SK-N-SH (cell line): ENCODE measurements around the gene RTCA. TPM values are rescaled to one million over a fixed set of nuclear protein-coding genes. Genes with fewer than 3 reads are reported as not detected.
"Not testable (repeated sequence)": the region's sequence is repeated elsewhere in the genome, so short reads cannot be mapped to it uniquely, and the experiment has no call there.

Source experiments
- CTCF ChIA-PET: fragments of 300-600, 350-600 bp; formaldehyde crosslinking; extraction: SDS; loops from one replicate; lab custom pipeline; 2021; lab: Yijun Ruan, JAX
- POLR2A ChIA-PET: fragments of 350-600 bp; sonication (Branson Sonifier 250); formaldehyde crosslinking; extraction: SDS; loops from one replicate; lab custom pipeline; 2020; ENCODE audit warnings: antibody characterized with exemption, inconsistent platforms; lab: Yijun Ruan, JAX
- DNase-seq: peaks from one replicate; pipeline ENCODE4 v3.0.0; 2012
- H2AFZ ChIP-seq: fragments of 200-600 bp; sonication (generic); 2 replicates; pipeline ENCODE4 v1.8.1; 2016; ENCODE audit warnings: antibody characterized with exemption, mild to moderate bottlenecking, low read depth
- H3F3A ChIP-seq: fragments of 200-600 bp; sonication (generic); replicated peaks from 2 replicates; pipeline ENCODE3; 2016; ENCODE audit warnings: antibody characterized with exemption, mild to moderate bottlenecking; ENCODE audit not compliant: insufficient read depth
- H3K27ac ChIP-seq, 2 experiments: fragments of 200-500 bp in 1 of 2; fragments of 200-600 bp in 1 of 2; sonication (Bioruptor generic) in 1 of 2; sonication (generic), shearing (Covaris generic) in 1 of 2; 2 replicates each; pipeline versions ENCODE4 v1.5.1 to v1.6.1; 2014 to 2016; ENCODE audit warnings: low read depth in 2 of 2, inconsistent platforms in 1 of 2, low read length in 1 of 2, mild to moderate bottlenecking in 1 of 2, mixed read lengths in 1 of 2
- H3K27me3 ChIP-seq: fragments of 200-600 bp; sonication (generic), shearing (Covaris generic); 2 replicates; pipeline ENCODE4 v1.6.1; 2016; ENCODE audit warnings: mixed run types; ENCODE audit not compliant: insufficient read depth
- H3K36me3 ChIP-seq, 2 experiments: fragments of 200-500 bp in 1 of 2; fragments of 200-600 bp in 1 of 2; sonication (Bioruptor generic) in 1 of 2; sonication (generic) in 1 of 2; replicated peaks in 1 of 2; 2 replicates each; pipeline versions ENCODE3 to v1.5.1; 2014 to 2016; ENCODE audit warnings: low read length in 1 of 2, mild to moderate bottlenecking in 1 of 2; ENCODE audit not compliant: insufficient read depth in 2 of 2, control insufficient read depth in 1 of 2
- H3K4me1 ChIP-seq, 2 experiments: fragments of 200-500 bp in 1 of 2; fragments of 200-600 bp in 1 of 2; sonication (Bioruptor generic) in 1 of 2; sonication (generic), shearing (Covaris generic) in 1 of 2; 2 replicates each; pipeline versions ENCODE4 v1.5.1 to v1.6.1; 2014 to 2016; ENCODE audit warnings: low read depth in 1 of 2, low read length in 1 of 2, mixed run types in 1 of 2; ENCODE audit not compliant: insufficient read depth in 2 of 2, control insufficient read depth in 1 of 2
- H3K4me2 ChIP-seq: fragments of 200-600 bp; sonication (generic), shearing (Covaris generic); 2 replicates; pipeline ENCODE4 v1.6.1; 2017; ENCODE audit warnings: mixed run types
- H3K4me3 ChIP-seq, 2 experiments: fragments of 200-500 bp in 1 of 2; fragments of 200-600 bp in 1 of 2; sonication (Bioruptor generic) in 1 of 2; sonication (generic), shearing (Covaris generic) in 1 of 2; 2 replicates each; pipeline versions ENCODE4 v1.5.1 to v1.8.1; 2014 to 2016; ENCODE audit warnings: low read depth in 2 of 2, inconsistent platforms in 1 of 2, low read length in 1 of 2, mild to moderate bottlenecking in 1 of 2, mixed read lengths in 1 of 2, moderate library complexity in 1 of 2
- H3K79me2 ChIP-seq: fragments of 200-600 bp; sonication (generic); 2 replicates; pipeline ENCODE4 v1.8.1; 2017; ENCODE audit warnings: mild to moderate bottlenecking; ENCODE audit not compliant: insufficient read depth
- H3K9ac ChIP-seq: fragments of 200-600 bp; sonication (generic); 2 replicates; pipeline ENCODE4 v1.6.1; 2017; ENCODE audit warnings: mixed run types
- H3K9me2 ChIP-seq: fragments of 200-600 bp; sonication (generic); 2 replicates; pipeline ENCODE4 v1.6.1; 2017; ENCODE audit warnings: mixed run types
- H3K9me3 ChIP-seq: fragments of 200-600 bp; sonication (generic); 2 replicates; pipeline ENCODE4 v1.6.1; 2017; ENCODE audit warnings: mixed run types, mild to moderate bottlenecking, moderate library complexity
- H4K20me1 ChIP-seq: fragments of 200-600 bp; sonication (generic); 2 replicates; pipeline ENCODE4 v1.6.1; 2017; ENCODE audit warnings: mild to moderate bottlenecking, mixed run types; ENCODE audit not compliant: insufficient read depth
- EP300 ChIP-seq, 2 experiments: IDR thresholded peaks; 2 replicates each; pipeline versions ENCODE4 v1.4.0 to v1.6.1; 2012; ENCODE audit warnings: borderline replicate concordance in 1 of 2, low read depth in 1 of 2, low read length in 1 of 2
- FOXJ3 ChIP-seq: sonication (generic); formaldehyde crosslinking; IDR thresholded peaks from 2 replicates; pipeline ENCODE4 v1.5.1; 2020; ENCODE audit warnings: mild to moderate bottlenecking, missing genetic modification reagents
- GABPA ChIP-seq: IDR thresholded peaks from 2 replicates; pipeline ENCODE4 v1.4.0; 2012; ENCODE audit warnings: low read depth, mild to moderate bottlenecking
- JUND ChIP-seq: IDR thresholded peaks from 2 replicates; pipeline ENCODE4 v1.4.0; 2012
- NFIC ChIP-seq: IDR thresholded peaks from 2 replicates; pipeline ENCODE4 v1.4.0; 2012; ENCODE audit warnings: borderline replicate concordance
- PBX3 ChIP-seq: IDR thresholded peaks from 2 replicates; pipeline ENCODE4; 2012
- RFX5 ChIP-seq: IDR thresholded peaks from 2 replicates; pipeline ENCODE4 v1.6.1; 2012; ENCODE audit warnings: mild to moderate bottlenecking, improper control_type of control experiment, low read length
- SIN3A ChIP-seq: IDR thresholded peaks from 2 replicates; pipeline ENCODE4 v1.6.1; 2012; ENCODE audit warnings: low read depth, mild to moderate bottlenecking, low read length, moderate library complexity, borderline replicate concordance
- SMC3 ChIP-seq: IDR thresholded peaks from 2 replicates; pipeline ENCODE4 v1.6.1; 2012; ENCODE audit warnings: low read depth, low read length, improper control_type of control experiment
- TCF12 ChIP-seq: IDR thresholded peaks from 2 replicates; pipeline ENCODE4 v1.4.0; 2012
- TEAD4 ChIP-seq: IDR thresholded peaks from 2 replicates; pipeline ENCODE4 v1.4.0; 2012; ENCODE audit warnings: mild to moderate bottlenecking, borderline replicate concordance; ENCODE audit not compliant: insufficient read depth
- ZBTB33 ChIP-seq: IDR thresholded peaks from 2 replicates; pipeline ENCODE4 v1.4.0; 2012; ENCODE audit warnings: low read depth, borderline replicate concordance
- WGBS: methylation state at CpG from one replicate; pipeline ENCODE4 v1.1.6; 2017; ENCODE audit warnings: low lambda C conversion rate; 5-methylcytosine and 5-hydroxymethylcytosine counted together
- polyA plus RNA-seq, 3 experiments: library from polyadenylated mRNA; depleted of rRNA; stranded (reverse); fragments of >200 nt; gene quantifications; 2 replicates each; pipeline ENCODE4 v1.2.3, GENCODE V29; 2012
- TF ChIP-seq, protein P1 (sequence below): fragments of 150-350 bp; IDR thresholded peaks from 2 replicates; pipeline ENCODE4 v1.6.1; 2016; ENCODE audit warnings: mild to moderate bottlenecking, low read depth, low read length
- TF ChIP-seq, protein P2 (sequence below): IDR thresholded peaks from 2 replicates; pipeline ENCODE4 v1.4.0; 2012; ENCODE audit warnings: low read depth

Gene RTCA
- polyA plus RNA-seq, 1 of the 3 experiments (the other 2 are of a cell fraction) = 17.3 TPM

DNA sequence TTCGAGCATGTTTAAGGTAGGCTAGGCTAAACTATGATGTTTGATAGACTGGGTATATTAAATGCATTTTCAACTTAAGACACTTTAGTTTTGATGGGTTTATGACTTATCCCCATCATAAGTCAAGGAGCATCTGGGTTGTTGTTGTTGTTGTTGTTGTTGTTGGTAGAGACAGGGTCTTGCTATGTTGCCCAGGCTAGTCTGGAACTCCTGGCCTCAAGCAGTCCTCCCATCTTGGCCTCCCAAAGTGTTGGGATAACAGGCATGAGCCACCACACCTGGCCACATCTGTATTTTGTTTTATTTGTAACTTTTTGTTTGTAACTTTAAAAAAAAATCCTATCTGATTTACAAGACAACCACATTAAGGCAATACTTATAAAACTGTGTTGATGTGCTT is 33.9 kb upstream of the RTCA start:
- H3K4me2 ChIP-seq = no peak overlapping the region
- H3K4me3 ChIP-seq = no peak overlapping the region
- 100% methylated on average over 1 of the region's 1 CpG for WGBS
- peaks cover 4% of the 10 kb centered on the region for H3K79me2 ChIP-seq
- H4K20me1 ChIP-seq = no peaks in the 10 kb centered on the region
- DNase-seq = no peak
- H3F3A ChIP-seq = peaks cover 4% of the 10 kb centered on the region
- H3K36me3 ChIP-seq = peaks cover 52 to 55% of the 10 kb centered on the region in 2 experiments
- no peak overlapping the region for H2AFZ ChIP-seq
- CTCF ChIA-PET = no interaction called here
- H3K9ac ChIP-seq = no peak overlapping the region
- no peaks in the 10 kb centered on the region for H3K9me2 ChIP-seq
- no peak overlapping the region for H3K27ac ChIP-seq
- H3K9me3 ChIP-seq = no peaks in the 10 kb centered on the region
- H3K27me3 ChIP-seq = no peaks in the 10 kb centered on the region
- POLR2A ChIA-PET = no interaction called here
- TF ChIP-seq SIN3A (no peak), GABPA (no peak), EP300 (IDR thresholded peaks at IDR 0.05; ENCODE audit: borderline replicate concordance in 1 of 2, low read depth in 1 of 2, low read length in 1 of 2) (no peak), SMC3 (no peak), RFX5 (no peak), TEAD4 (no peak), TCF12 (no peak), NFIC (no peak), ZBTB33 (no peak), FOXJ3 (no peak), JUND (no peak), PBX3 (no peak)
- TF ChIP-seq, protein P1, sequence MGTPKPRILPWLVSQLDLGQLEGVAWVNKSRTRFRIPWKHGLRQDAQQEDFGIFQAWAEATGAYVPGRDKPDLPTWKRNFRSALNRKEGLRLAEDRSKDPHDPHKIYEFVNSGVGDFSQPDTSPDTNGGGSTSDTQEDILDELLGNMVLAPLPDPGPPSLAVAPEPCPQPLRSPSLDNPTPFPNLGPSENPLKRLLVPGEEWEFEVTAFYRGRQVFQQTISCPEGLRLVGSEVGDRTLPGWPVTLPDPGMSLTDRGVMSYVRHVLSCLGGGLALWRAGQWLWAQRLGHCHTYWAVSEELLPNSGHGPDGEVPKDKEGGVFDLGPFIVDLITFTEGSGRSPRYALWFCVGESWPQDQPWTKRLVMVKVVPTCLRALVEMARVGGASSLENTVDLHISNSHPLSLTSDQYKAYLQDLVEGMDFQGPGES = no peak
- TF ChIP-seq, protein P2, sequence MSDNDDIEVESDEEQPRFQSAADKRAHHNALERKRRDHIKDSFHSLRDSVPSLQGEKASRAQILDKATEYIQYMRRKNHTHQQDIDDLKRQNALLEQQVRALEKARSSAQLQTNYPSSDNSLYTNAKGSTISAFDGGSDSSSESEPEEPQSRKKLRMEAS = no peak
- H3K4me1 ChIP-seq = no peaks in the 10 kb centered on the region

GRCh38 chr1:100233566-100233965 is 32.5 kb upstream of the RTCA start:
- H3K27me3 ChIP-seq, H3K27ac ChIP-seq, H3K4me1 ChIP-seq, POLR2A ChIA-PET, H3K4me2 ChIP-seq, CTCF ChIA-PET, H3K79me2 ChIP-seq, H3F3A ChIP-seq, H4K20me1 ChIP-seq, H3K9ac ChIP-seq, H3K9me3 ChIP-seq, H3K9me2 ChIP-seq, H3K4me3 ChIP-seq, DNase-seq, H2AFZ ChIP-seq: not testable (repeated sequence)
- peaks cover 51 to 62% of the 10 kb centered on the region in 2 experiments for H3K36me3 ChIP-seq
- 92% methylated on average over 4 of the region's 4 CpGs for WGBS
